SK-N-MC (cell line): Measurements from ENCODE around the gene CMTM2.

Experiments used
- EZH2 ChIP-seq: fragments of 200-600 bp; sonication (generic); IDR thresholded peaks from one replicate; pipeline ENCODE4 v1.6.1; 2017; ENCODE audit warnings: antibody characterized with exemption
- POLR2AphosphoS5 ChIP-seq: IDR thresholded peaks from 2 replicates; pipeline ENCODE4 v1.6.1; 2012; ENCODE audit warnings: mild to moderate bottlenecking, low read depth, low read length, borderline replicate concordance

DNA sequence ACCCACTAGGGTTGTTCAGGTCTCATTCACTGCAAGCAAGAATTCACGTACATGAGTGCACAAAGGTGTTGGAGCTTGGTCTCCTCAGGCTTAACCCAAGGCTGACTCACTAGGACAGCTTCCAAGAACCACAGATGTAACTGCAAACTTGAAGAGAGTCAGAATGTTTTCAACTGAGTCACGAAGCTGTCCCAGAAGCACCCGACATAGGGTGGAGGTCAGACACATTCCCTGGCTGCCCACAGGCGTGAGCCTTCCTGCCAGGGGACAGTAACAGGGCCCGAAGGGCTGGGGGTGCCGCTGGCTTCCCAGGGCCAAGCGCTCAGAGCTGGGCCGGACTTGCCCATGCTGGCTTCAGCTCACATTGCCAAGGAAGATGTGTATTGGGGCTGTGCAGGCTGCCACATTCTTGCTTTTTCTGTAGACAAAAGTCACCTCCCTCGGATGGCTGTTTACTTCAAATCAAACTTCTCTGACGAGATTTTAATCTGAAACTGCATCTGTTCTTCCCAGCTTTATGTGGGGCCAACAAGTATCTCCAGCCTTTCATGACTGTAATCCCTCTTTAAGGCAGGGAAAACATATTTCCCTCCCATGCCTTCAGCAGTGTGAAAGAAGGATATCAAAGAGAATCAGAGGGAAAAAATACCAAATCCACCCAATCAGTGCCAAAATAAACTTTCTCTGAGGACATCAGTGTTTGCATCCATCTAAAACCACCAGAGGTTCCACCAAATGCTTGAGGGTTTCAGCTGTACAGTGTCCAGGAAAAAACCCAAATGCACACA lies 39.5 kb downstream of the CMTM2 start:
- no peak for TF ChIP-seq EZH2
- no peak for TF ChIP-seq POLR2AphosphoS5
